ENCODE results near the gene TUBA3D.
"Not testable (repeated sequence)": the region's sequence is repeated elsewhere in the genome, so short reads cannot be mapped to it uniquely, and the experiment has no call there.

Gene TUBA3D

DNA sequence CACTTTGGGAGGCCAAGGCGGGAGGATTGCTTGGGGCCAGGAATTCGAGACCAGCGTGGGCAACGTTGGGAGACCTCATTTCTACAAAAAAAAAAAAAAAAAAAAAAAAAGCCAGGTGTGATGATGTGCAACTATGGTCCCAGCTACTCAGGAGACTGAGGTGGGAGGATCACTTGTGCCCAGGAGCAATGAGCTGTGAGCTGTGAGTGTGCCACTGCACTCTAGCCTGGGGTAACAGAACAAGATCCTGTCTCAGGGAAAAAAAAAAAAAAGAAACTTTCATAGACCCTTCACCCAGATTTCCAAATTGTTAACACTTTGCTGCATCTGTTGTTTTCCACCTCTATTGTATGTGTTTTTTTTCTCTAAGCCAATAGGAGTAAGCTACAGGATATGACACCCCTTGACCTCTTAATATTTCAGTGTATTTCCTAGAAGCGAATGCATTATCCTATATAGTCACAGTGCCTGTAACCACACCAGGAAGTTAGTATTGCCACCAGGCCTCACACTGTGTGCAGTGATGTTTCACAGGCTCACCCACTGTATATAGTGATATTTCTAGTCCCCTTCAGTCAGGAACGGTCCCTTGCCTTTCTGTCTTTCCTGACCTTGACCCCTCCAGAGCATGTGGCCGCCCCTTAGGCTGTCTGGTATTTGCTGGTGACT lies 28.3 kb downstream of the TUBA3D start:
- DNase-seq; H3K4me1 ChIP-seq (ENCODE audit: control extremely low read depth in 1 of 4, control insufficient read depth in 4 of 4, insufficient read depth in 4 of 4, low read length in 3 of 4); H3K4me3 ChIP-seq (ENCODE audit: control insufficient read depth in 1 of 7, extremely low read depth in 1 of 7, insufficient read depth in 4 of 7, low read depth in 2 of 7, low read length in 6 of 7); H3K27me3 ChIP-seq (replicated peaks in 2 of 5; ENCODE audit: control insufficient read depth in 4 of 5, insufficient read depth in 5 of 5, low read length in 4 of 5); H3K9me3 ChIP-seq (ENCODE audit: control extremely low read depth in 1 of 5, control insufficient read depth in 4 of 5, insufficient read depth in 2 of 5, low read depth in 1 of 5, low read length in 4 of 5); H3K27ac ChIP-seq (ENCODE audit: insufficient read depth in 1 of 2, low read depth in 1 of 2, low read length in 2 of 2, poor library complexity in 1 of 2, severe bottlenecking in 2 of 2): not testable (repeated sequence)
- CTCF ChIA-PET = interaction anchor here (2.1 kb wide), 1 partner anchor 11 kb away, joined by 13 read pairs; the partner anchor contains the start of gene MZT2A
- POLR2A ChIA-PET = interaction anchor here (0.6 kb wide), 1 partner anchor 9 kb away, joined by 3 read pairs; no protein-coding TSS in a partner anchor
- peaks cover 3 to 78% (median 25%) of the 10 kb centered on the region in 4 experiments for H3K36me3 ChIP-seq (ENCODE audit: control insufficient read depth in 4 of 4, insufficient read depth in 4 of 4, low read length in 3 of 4)
- WGBS (ENCODE audit: insufficient coverage) = 87% methylated on average over 2 of the region's 7 CpGs

DNA sequence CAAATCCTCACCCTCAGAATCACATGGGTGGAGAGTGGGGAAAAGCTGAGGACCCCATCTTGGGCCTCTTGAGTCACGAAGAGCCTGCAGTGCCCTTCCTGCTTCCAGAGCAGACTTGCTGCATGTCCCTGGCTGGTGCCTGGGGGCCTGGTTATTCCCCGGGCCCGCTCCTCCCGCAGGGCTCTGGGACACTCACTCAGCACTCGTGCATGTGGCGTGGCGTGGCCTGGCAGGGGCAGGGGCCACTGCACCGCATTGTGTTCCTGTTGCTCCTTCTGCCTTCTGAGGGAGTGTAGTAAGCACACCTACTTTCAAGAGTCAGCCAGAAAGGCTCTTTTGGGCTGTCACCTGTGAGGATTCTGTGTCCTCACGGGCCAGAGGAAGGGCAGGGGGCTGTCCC lies 33.7 kb downstream of the TUBA3D start:
- DNase-seq = no peak
- POLR2A ChIA-PET = no interaction called here
- CTCF ChIA-PET = no interaction called here
- no peak overlapping the region for H3K4me3 ChIP-seq (ENCODE audit: control insufficient read depth in 1 of 7, extremely low read depth in 1 of 7, insufficient read depth in 4 of 7, low read depth in 2 of 7, low read length in 6 of 7)
- no peak overlapping the region for H3K27ac ChIP-seq (ENCODE audit: insufficient read depth in 1 of 2, low read depth in 1 of 2, low read length in 2 of 2, poor library complexity in 1 of 2, severe bottlenecking in 2 of 2)
- H3K36me3 ChIP-seq (ENCODE audit: control insufficient read depth in 4 of 4, insufficient read depth in 4 of 4, low read length in 3 of 4) = peaks cover 5 to 63% (median 23%) of the 10 kb centered on the region in 4 experiments
- no peaks in the 10 kb centered on the region for H3K9me3 ChIP-seq (ENCODE audit: control extremely low read depth in 1 of 5, control insufficient read depth in 4 of 5, insufficient read depth in 2 of 5, low read depth in 1 of 5, low read length in 4 of 5)
- 100% methylated on average over 1 of the region's 9 CpGs for WGBS (ENCODE audit: insufficient coverage)
- H3K27me3 ChIP-seq (replicated peaks in 2 of 5; ENCODE audit: control insufficient read depth in 4 of 5, insufficient read depth in 5 of 5, low read length in 4 of 5) = no peaks in the 10 kb centered on the region
- no peaks in the 10 kb centered on the region for H3K4me1 ChIP-seq (ENCODE audit: control extremely low read depth in 1 of 4, control insufficient read depth in 4 of 4, insufficient read depth in 4 of 4, low read length in 3 of 4)

GRCh38 chr2:131511291-131511968 lies 35.5 kb downstream of the TUBA3D start:
- H3K4me3 ChIP-seq (ENCODE audit: control insufficient read depth in 1 of 7, extremely low read depth in 1 of 7, insufficient read depth in 4 of 7, low read depth in 2 of 7, low read length in 6 of 7); POLR2A ChIA-PET; DNase-seq; H3K9me3 ChIP-seq (ENCODE audit: control extremely low read depth in 1 of 5, control insufficient read depth in 4 of 5, insufficient read depth in 2 of 5, low read depth in 1 of 5, low read length in 4 of 5); H3K27ac ChIP-seq (ENCODE audit: insufficient read depth in 1 of 2, low read depth in 1 of 2, low read length in 2 of 2, poor library complexity in 1 of 2, severe bottlenecking in 2 of 2); CTCF ChIA-PET; H3K27me3 ChIP-seq (replicated peaks in 2 of 5; ENCODE audit: control insufficient read depth in 4 of 5, insufficient read depth in 5 of 5, low read length in 4 of 5); H3K4me1 ChIP-seq (ENCODE audit: control extremely low read depth in 1 of 4, control insufficient read depth in 4 of 4, insufficient read depth in 4 of 4, low read length in 3 of 4): not testable (repeated sequence)
- WGBS (ENCODE audit: insufficient coverage) = 94% methylated on average over 19 of the region's 22 CpGs
- peaks cover 2 to 55% (median 21%) of the 10 kb centered on the region in 4 experiments for H3K36me3 ChIP-seq (ENCODE audit: control insufficient read depth in 4 of 4, insufficient read depth in 4 of 4, low read length in 3 of 4)

DNA sequence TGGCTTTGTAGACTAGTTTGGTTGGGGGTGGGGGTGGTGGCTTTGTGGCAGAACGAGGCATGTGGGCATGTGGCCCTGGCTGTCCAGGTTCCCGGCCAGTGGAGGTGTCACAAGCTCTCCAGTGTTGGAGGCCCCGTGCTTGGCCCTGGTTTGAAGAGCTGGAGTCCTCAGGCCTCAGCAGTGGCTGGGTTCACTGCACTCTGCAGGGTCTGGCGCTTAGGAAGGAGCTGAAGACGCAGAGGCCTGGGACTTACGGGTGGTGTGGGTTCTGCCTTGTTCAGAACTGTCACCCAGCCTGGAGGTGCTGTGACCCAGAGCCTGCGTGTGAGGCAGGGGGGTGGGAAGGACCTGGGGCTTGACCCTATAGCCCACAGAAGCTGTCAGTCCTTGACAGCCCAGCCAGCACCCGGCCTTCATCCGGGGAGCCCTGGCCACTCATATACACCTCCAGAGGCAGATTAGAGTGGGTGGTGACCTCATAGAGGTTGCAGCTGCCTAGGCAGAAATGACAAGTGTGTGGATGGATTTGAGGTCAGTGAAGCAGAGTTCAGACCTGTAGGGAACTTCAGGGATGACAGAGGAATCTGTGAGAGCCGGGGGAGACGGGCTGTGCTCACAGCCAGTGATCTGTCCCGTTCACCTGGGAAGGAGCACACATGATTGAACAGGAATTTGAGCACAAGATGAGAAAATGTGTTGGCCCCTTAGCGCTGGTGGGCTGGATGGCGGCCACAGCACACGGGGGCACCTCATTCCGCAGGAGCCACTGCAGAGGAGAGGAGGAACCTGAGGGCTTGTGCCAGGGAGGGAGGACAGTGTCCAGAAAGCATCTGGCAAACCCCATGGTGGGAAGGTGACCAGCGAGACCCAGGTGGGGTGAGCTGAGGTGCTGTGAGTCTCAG lies 36.3 kb downstream of the TUBA3D start:
- H3K4me3 ChIP-seq (ENCODE audit: control insufficient read depth in 1 of 7, extremely low read depth in 1 of 7, insufficient read depth in 4 of 7, low read depth in 2 of 7, low read length in 6 of 7); POLR2A ChIA-PET; H3K27ac ChIP-seq (ENCODE audit: insufficient read depth in 1 of 2, low read depth in 1 of 2, low read length in 2 of 2, poor library complexity in 1 of 2, severe bottlenecking in 2 of 2); CTCF ChIA-PET; H3K27me3 ChIP-seq (replicated peaks in 2 of 5; ENCODE audit: control insufficient read depth in 4 of 5, insufficient read depth in 5 of 5, low read length in 4 of 5); H3K4me1 ChIP-seq (ENCODE audit: control extremely low read depth in 1 of 4, control insufficient read depth in 4 of 4, insufficient read depth in 4 of 4, low read length in 3 of 4); H3K9me3 ChIP-seq (ENCODE audit: control extremely low read depth in 1 of 5, control insufficient read depth in 4 of 5, insufficient read depth in 2 of 5, low read depth in 1 of 5, low read length in 4 of 5); DNase-seq: not testable (repeated sequence)
- peaks cover 2 to 52% (median 20%) of the 10 kb centered on the region in 4 experiments for H3K36me3 ChIP-seq (ENCODE audit: control insufficient read depth in 4 of 4, insufficient read depth in 4 of 4, low read length in 3 of 4)
- WGBS (ENCODE audit: insufficient coverage) = 98% methylated on average over 8 of the region's 17 CpGs

- H3K36me3 ChIP-seq (ENCODE audit: control insufficient read depth in 4 of 4, insufficient read depth in 4 of 4, low read length in 3 of 4) = peaks cover under 1 to 49% (median 21%) of the 10 kb centered on the region in 4 experiments
- H3K4me3 ChIP-seq (ENCODE audit: control insufficient read depth in 1 of 7, extremely low read depth in 1 of 7, insufficient read depth in 4 of 7, low read depth in 2 of 7, low read length in 6 of 7); H3K9me3 ChIP-seq (ENCODE audit: control extremely low read depth in 1 of 5, control insufficient read depth in 4 of 5, insufficient read depth in 2 of 5, low read depth in 1 of 5, low read length in 4 of 5); H3K27me3 ChIP-seq (replicated peaks in 2 of 5; ENCODE audit: control insufficient read depth in 4 of 5, insufficient read depth in 5 of 5, low read length in 4 of 5); H3K27ac ChIP-seq (ENCODE audit: insufficient read depth in 1 of 2, low read depth in 1 of 2, low read length in 2 of 2, poor library complexity in 1 of 2, severe bottlenecking in 2 of 2); POLR2A ChIA-PET; H3K4me1 ChIP-seq (ENCODE audit: control extremely low read depth in 1 of 4, control insufficient read depth in 4 of 4, insufficient read depth in 4 of 4, low read length in 3 of 4): not testable (repeated sequence)
- CTCF ChIA-PET = interaction anchor here (0.7 to 1.1 kb wide), 2 partner anchors 21 to 1477 kb away, joined by 3 read pairs; no protein-coding TSS in a partner anchor
- WGBS (ENCODE audit: insufficient coverage) = 88% methylated on average over 9 of the region's 15 CpGs
- peak in 2 of 3 donors; percentile 35 to 41 for DNase-seq
Measured at GRCh38 chr2:131514408-131515166, 38.7 kb downstream of the TUBA3D start.

DNA sequence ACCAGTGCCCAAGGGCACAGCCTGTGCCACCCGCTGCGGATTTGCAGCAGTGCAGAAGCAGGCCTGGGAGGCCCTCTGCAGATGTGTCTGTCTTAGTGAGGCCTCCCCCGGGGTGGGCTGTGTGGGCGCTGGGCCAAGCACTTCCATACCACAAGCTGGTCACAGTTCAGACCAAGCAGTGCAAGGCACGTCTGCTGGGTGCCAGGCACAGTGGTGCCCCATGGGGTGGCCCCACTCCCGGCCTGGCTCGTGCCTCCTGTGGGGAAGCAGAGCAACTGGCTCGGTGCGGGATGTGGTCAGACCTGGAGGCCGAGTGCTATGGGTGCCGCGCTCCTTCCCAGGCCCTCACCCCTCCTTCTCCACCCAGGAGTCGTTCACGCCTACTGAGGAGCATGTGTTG lies 39.3 kb downstream of the TUBA3D start:
- DNase-seq; H3K27me3 ChIP-seq (replicated peaks in 2 of 5; ENCODE audit: control insufficient read depth in 4 of 5, insufficient read depth in 5 of 5, low read length in 4 of 5); H3K4me1 ChIP-seq (ENCODE audit: control extremely low read depth in 1 of 4, control insufficient read depth in 4 of 4, insufficient read depth in 4 of 4, low read length in 3 of 4); H3K27ac ChIP-seq (ENCODE audit: insufficient read depth in 1 of 2, low read depth in 1 of 2, low read length in 2 of 2, poor library complexity in 1 of 2, severe bottlenecking in 2 of 2); POLR2A ChIA-PET; H3K9me3 ChIP-seq (ENCODE audit: control extremely low read depth in 1 of 5, control insufficient read depth in 4 of 5, insufficient read depth in 2 of 5, low read depth in 1 of 5, low read length in 4 of 5); H3K4me3 ChIP-seq (ENCODE audit: control insufficient read depth in 1 of 7, extremely low read depth in 1 of 7, insufficient read depth in 4 of 7, low read depth in 2 of 7, low read length in 6 of 7): not testable (repeated sequence)
- H3K36me3 ChIP-seq (ENCODE audit: control insufficient read depth in 4 of 4, insufficient read depth in 4 of 4, low read length in 3 of 4) = peaks cover 0 to 48% (median 20%) of the 10 kb centered on the region in 4 experiments
- 94% methylated on average over 5 of the region's 14 CpGs for WGBS (ENCODE audit: insufficient coverage)
- CTCF ChIA-PET = interaction anchor here (0.7 kb wide), 1 partner anchor 1476 kb away, joined by 3 read pairs; no protein-coding TSS in a partner anchor
